Measurements from ENCODE around the gene RAB7A.
"Not testable (repeated sequence)": the region's sequence is repeated elsewhere in the genome, so short reads cannot be mapped to it uniquely, and the experiment has no call there.

RAB7A gene

DNA sequence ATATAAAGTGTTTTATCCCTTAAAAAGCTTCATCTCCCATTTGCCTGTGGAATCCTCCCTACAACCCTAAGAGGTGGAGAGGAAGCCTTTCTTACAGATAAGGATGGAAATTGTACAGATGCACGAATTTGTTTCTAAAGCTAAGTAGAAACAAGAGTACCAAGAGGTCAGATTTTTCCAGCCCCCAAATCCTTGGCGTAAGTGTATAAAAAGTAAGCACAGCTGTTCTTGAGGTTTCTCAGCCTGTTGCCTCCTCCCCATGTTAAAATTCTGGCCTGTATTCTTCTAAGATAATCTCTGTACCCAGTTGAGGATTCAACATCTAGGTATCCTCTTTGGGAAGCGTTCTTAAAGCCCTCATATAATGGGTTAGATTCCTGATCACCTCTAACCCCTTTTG lies 34.9 kb downstream of the RAB7A start:
- DNase-seq = no peak

DNA sequence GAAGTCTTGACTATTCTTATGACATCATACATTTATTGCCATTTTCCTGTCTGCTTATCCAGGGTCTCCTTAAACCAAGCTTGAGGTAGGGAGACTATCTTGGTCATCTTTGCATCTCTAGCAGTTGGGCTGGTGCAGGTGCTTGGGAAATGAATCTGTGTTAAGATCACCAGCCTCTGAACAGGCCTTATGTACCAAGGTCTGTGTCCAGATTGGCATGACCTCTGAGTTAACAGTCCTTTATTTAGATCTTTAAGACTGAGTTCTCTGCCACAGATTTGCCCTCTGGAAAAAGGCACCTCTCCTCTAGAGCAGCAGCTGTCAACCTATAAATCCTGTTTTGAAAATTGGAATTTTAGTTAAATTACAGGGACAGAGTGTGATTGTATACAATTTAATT lies 35.4 kb downstream of the RAB7A start:
- DNase-seq = no peak

DNA sequence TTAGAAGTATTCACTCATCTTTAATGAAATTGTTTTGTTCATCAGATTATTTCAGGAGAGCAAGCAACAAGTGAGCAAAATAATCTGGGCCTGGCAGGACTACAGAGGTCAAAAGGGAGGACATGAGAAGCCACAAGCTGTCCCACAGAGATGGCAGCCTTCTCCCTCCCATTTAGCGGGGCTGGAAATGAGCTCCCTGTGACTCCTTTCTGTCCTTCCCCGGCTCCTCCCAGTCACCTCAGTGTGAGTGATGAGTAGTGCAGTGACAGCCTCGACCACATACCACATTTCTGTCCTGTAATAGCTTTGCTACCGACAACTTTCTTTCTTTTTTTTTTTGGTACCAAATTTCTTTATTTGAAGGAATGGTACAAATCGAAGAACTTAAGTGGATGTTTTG lies 38.0 kb downstream of the RAB7A start:
- no peak for DNase-seq

DNA sequence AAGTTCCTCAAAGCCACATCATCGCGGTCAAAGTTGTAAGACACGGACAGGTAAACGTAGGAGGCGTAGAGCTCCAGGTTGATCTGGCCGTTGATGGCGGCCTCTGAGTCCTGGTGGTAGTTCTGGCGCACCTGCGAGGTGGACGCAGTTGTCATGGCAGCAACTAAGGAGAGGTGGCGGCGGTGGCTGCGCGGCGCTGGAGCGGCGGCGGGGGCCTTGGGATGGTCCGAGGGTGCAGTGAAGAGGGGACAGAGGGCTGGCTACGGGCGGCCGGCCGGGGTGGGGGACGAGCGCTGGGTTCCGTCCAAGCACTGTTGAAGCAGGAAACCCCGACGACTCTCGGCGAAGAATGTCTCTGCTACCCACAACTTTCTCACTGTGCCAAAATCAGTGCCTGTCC lies 38.9 kb downstream of the RAB7A start:
- DNase-seq = no peak

DNA sequence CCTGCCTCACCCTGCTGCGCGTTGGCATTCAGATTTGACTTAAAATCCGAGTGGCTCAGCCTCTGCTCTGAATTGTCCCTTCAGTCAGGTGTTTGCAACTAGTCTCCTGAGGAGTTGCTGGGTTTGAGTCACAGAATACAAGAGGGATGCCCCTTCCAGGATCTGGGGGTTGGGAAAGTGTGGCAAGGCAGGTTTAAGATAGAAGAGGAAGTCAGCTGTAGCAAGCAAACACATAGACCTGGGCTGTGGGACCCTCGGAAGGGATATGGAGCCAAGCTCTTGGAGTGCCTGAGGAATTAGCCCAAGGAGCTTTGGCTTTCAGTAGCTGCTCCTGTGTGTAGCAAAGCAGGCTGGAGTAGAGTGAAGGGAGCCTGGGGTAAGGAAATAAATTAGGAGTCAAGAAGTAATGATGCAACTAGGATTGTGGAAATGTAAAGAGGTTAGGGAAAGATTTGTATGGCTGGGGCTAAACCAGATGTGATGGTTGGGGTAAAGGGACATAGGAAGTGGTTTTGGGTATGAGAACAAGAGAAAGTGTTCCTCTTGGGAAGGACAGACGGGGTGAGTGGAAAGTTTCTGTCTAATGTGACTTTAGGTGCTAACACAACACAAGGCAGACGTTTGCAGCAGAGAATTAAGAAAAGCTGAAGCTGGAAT lies 41.2 kb downstream of the RAB7A start:
- no peak for DNase-seq

DNA sequence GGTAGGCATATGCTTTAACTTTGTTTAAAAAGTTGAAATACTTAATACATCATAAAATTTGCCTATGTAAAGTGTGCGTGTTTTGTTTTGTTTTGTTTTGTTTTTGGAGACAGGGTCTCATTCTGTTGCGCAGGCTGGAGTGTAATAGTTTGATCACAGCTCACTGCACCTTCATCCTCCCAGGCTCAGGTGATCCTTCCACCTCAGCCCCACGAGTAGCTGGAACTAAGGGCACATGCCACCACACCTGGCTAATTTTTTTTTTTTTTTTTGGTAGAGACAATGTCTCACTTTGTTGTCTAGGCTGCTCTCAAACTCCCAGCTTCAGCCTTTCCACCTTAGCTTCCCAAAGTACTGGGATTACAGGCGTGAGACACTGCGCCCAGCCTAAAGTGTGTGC lies 42.5 kb downstream of the RAB7A start:
- no peak for DNase-seq

DNA sequence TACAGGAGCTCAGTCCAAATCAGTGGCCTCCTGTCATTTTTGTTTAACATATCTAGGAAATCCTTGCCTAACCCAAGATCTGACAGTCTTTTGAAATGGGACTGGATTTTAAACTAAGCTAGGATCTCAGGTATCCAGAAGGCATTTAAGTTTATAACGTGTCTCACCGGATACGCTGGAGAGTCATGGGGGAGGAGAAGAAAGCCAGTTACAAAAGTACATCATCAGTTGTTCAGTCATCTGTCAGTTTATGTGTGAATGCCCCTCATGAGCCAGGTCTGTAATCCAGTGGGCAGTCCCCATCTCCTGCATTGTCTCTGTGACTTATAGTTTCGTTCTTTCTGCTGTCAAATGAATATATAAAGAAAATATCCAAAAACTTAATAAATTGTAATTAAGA lies 44.4 kb downstream of the RAB7A start:
- no peak for DNase-seq

DNA sequence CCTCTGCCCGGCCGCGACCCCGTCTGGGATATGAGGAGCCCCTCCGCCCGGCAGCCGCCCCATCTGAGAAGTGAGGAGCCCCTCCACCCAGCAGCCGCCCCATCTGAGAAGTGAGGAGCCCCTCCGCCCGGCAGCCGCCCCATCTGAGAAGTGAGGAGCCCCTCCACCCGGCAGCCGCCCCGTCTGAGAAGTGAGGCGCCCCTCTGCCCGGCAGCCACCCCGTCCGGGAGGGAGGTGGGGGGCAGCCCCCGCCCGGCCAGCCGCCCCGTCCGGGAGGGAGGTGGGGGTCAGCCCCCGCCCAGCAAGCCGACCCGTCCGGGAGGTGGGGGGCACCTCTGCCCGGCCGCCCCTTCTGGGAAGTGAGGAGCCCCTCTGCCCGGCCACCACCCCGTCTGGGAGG lies 47.2 kb downstream of the RAB7A start:
- not testable (repeated sequence) for DNase-seq

DNA sequence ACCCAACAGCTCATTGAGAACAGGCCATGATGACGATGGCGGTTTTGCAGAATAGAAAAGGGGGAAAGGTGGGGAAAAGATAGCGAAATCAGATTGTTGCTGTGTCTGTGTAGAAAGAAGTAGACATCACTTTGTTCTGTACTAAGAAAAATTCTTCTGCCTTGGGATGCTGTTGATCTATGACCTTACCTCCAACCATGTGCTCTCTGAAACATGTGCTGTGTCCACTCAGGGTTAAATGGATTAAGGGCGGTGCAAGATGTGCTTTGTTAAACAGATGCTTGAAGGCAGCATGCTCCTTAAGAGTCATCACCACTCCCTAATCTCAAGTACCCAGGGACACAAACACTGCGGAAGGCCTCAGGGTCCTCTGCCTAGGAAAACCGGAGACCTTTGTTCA lies 47.6 kb downstream of the RAB7A start:
- not testable (repeated sequence) for DNase-seq

DNA sequence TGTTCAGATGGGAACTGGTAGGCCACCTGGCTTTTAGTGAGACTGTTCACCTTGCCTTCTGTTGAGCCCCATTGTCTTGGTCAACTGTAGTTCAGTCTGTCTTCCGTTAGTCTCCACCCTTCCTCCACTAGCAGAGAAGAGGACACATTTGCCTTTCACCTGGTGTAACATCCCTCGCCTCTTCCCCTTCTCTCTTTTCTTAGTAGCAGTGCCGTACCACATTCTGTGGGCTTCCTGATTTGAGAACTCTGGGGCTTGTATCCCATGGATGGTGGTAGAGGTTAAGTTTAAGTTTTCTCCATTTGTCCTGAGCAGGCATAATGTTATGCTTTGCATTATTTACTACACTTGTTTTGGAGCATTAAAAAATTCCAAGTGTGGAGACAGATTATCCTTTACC lies 49.3 kb downstream of the RAB7A start:
- no peak for DNase-seq

DNA sequence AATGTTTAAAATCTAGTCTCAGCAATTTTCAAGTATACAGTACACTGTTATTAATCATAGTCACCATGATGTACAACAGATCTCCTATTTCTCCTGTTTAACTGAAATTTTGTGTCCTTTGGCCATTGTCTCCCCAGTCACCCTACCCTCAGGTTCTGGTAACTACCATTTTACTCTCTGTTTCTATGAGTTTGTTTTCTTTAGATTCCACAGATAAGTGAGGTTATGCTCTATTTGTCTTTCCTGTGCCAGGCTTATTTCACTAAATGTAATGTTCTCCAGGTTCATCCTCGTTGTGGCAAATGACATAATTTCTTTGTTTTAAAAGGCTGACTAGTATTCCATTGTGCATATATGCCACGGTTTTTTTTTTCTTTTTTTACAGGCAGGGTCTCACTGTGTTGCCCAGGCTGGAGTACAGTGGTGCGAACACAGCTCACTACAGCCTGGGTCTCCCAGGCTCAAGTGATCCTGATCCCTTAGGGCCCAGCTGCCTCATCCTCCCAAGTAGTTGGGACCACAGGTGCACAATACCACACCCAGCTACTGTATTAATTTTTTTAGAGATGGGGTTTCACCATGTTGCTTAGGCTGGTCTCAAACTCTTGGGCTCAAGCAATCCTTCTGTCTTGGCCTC lies 50.0 kb downstream of the RAB7A start:
- no peak for DNase-seq

DNA sequence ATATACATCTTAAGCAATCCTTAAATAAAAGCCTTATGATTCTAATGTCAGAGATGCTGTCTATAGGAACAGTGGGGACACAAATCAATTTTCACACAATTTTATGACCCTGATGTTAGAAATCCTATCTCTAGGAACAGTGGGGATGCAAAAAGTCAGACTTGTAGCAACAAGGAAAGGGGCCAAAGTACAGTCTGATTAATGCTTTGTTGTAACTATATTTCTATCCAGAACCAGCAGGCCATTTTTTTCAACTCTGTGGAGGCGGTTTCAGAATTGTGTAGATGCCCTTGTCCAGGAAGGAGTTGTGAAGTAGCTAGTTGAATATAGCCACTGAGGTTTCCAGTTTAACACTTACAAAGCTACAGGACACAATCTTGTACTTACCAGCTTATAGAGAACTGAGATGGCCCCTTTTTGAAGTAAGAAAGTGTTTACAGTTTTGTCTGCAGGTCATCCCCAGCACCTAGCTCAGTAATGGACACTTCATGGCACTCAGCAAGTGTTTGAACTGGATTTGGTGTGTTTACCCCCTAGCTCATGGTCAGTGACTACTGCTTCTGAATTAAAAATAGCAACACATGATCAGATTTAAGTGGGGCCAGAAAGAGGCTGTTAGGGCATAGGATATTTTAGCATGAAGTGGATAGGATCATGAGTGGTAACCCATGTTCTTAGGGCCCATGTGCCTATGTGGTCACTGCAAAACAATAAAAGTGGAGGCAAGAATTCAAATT lies 54.3 kb downstream of the RAB7A start:
- no peak for DNase-seq

DNA sequence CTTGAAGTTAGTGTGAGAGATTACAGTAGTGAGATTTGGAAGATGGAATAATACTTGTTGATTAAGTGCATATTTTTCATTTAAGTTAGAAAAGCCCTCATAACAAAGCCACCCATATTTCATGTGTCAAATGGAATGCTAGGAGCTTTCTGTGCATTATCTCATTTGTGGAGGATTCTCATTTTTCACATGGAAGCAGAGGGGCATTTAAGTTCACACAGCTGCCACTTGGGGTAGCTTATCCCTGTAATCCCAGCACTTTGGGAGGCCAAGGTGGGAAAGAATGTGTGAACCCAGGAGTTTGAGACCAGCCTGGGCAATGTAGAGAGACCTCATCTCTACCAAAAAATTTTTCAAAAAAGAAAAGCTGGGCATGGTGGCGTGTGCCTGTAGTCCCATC lies 55.2 kb downstream of the RAB7A start:
- no peak for DNase-seq

DNA sequence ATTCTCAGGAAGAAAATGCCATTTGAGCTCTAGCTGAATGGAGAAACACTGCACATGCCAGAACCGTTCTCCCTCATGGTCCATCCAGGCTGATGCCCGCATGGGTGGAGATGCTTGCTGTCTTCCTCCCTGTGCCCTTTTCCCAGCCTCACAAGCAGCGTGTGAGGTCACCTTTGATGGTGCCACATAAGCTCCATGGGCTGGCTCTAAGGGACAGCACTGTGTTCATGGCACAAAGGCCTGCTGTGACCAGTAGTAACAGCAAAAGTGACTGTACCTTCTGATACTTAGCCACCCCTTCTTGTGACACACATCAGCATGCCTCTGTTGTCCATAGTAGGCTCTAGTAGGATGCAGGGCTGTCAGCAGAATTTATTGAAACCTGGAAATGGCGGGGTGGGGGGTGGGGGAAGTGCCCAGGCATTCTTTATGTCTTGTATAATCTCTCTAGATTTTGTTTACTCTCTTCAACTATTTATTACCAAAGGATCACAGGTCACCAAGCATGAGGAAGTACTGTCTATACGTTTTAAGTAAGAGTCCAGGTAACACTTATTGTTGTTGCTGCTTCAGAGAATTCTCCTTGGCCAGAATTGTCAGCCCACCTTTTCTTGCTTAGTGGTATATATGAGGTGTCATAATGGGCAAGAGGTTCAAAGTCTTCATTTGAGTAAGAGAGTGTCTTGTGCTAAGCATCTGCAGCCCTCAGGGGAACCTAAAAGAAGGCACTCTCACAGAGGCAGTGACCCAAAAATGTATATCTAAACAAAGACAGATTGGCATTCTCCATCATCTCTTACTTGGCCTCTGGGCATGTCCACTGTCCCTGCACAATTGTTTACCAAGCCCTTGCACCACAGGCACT lies 56.5 kb downstream of the RAB7A start:
- no peak for DNase-seq

DNA sequence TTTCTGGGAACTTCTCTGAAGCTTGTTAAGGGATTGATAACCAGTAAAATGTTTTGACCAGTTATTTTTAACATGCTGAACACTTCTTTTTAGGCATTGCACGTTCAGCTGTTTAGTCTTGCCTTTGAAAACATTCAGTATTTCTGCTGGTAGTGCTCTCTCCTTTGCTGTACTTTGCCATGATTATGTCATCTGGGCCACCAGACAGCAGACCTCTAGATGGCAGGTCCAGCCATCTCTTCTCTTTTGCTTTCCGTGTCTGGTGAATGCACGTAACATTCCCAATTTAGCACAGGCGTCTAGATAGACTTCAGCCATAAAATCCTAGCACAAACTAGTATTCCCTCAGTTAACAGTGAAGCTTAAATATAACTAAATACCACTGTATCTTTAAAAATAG lies 57.8 kb downstream of the RAB7A start:
- DNase-seq = no peak

DNA sequence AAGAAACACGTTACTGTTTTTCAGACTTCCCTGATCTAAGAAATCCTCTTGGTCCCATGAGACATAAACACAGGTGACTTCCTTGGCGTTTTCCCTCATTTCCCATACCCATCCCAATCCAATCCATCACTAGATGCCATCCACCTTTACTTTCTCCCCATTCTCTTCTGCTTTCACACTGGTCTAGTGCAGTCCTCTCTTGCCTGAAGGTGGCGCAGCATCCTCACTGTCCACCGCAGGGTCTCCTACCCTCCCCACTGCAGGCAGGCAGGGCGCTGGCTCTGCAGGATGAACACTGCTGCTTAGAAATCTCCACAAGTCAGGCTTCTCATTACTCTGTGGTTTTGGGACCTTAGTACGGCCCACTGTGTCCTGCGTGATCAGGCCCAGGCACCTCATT lies 58.2 kb downstream of the RAB7A start:
- no peak for DNase-seq

DNA sequence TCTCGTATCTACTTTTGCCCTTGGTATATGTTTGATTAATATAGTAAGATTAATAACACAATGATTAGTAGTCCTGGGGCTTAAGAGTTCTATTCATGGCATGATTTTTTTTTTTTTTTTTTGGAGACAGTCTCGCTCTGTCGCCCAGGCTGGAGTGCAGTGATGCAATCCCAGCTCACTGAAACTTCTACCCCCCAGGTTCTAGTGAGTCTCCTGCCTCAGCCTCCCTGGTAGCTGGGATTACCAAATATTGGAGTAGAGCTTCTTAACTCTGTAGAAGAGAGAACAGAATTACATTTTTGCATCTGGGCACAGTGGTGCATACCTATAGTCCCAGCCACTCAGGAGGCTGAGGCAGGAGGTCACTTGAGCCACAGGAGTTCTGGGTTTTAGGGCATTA lies 58.9 kb downstream of the RAB7A start:
- no peak for DNase-seq

DNA sequence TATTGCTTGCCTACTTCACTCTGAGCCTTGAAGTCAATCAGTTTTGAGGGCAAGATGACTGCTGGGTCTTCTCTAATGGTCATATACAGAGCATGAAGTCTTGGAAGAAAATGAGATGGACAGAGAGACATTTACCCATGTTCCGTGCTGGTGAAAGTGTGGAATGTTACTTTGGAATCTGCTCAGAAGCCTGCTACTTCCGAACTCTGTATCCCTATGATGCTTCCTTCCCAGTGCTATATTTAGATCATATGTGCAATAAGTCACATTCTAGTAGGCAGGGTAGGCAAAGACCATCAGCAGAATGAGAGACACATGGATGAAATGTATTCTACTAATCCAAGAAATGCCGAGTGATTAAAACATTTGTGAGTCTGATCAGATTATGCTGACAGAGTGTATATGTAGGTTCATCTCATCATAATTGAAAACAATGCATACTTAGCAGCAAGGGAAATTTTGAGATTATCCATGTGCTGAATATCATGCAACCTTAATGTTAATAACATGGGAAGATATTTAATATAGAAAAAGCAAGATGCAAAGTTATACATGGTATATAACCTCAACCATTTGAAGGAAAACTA lies 60.5 kb downstream of the RAB7A start:
- no peak for DNase-seq

DNA sequence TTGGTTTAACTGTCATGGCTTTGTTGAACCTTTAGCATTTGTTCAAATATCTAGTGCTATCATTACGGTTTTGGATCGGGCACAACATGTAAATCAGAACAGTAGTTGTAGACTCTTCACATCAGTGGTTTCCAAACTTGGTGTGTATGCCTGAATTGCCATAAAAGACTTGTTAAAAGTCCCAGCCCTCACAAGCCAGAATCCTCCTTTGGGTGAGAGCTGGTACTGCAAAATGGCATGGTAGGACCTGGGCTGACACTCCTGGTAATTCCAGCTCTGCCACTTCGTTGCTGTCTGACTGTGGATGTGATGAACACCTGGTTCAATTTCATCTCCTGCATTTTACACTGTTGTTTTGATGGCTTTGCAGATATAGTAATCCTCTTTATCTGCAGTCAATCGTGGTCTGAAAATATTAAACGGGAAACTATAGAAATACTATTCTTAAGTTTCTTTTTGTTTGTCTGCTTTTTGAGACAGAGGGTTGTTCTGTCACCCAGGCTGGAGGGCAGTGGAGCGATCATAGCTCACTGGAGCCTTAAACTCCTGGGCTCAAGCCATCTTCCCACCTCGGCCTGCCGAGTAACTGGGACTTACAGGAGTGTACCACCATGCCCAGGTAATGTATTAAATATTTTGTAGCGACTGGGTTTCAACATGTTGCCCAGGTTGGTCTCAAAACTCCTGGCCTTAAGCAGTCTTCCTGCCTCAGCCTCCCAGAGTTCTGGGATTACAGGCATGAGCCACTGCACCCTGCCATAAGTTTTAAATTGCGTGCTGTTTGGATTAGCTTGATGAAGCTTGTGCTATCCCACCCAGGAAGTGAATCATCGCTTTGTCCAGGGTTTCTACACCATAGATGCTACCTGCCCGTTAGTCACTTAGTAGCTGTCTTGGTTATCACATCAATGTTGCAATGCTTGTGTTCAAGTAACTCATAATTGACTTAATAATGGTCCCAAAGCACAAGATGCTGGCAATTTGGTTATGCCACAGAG lies 61.6 kb downstream of the RAB7A start:
- DNase-seq = no peak

DNA sequence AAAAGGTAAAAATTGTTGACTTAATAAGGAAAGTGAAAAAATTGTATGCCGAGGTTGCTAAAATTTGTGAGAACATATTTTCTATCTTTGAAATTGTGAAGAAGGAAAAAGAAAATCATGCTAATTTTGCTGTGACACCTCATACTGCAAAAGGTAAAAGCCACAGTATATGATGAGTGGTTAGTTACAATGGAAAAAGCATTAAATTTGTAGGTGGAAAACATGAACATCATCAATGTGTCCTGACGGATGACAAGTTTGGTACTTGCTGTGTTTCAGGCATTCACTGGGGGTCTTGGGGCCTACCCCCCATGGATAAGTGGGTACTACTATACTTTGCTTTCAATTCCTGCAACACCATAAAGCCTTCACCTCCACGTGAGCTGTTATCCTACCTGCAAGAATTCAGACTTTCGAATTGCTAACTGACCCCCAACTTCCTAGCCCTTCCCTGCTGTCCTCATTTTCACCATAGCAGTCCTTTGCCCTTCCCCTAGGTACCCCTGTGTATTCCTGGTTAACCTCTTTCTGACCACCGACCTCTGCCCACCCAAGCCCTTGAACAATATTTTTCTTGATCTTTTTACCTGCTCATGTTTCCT lies 62.4 kb downstream of the RAB7A start:
- DNase-seq = no peak

DNA sequence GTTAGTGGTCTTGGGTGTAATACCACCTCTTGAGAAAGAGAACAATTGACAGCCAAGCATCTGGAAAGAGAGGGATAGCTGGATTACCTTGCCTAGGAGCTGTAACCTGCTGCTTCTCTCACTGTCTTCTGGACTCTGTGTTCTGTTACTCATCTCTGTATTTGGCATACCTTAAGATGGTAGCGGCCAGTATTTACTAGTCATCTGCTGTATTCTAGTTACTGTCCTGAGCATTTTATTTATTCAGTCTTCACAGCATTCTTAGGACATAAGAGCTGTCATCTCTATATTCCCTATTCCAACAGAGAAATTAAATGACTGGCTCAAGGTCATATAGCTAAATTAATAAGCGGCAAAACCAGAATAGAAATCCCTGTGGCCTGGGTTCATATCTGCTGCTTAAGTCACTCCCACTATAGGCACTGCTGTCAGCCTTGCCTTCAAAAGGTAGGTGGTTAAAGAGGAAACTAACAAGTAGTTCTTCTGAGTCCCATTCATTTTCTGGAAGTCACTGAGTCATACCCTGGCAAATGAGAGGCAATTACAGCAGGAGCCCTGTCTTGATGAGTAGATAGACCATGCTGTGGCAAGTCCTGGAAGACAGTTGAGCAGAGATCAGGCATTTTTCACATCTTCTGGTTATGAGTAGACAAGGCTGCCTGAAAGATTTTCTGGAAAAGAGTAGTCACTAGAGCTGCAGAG lies 68.2 kb downstream of the RAB7A start:
- no peak for DNase-seq
